ENCODE data around the gene MYOC.

GRCh38 chr1:171596705-171597104, 55.8 kb downstream of the MYOC start:
- TF ChIP-seq, protein P1, sequence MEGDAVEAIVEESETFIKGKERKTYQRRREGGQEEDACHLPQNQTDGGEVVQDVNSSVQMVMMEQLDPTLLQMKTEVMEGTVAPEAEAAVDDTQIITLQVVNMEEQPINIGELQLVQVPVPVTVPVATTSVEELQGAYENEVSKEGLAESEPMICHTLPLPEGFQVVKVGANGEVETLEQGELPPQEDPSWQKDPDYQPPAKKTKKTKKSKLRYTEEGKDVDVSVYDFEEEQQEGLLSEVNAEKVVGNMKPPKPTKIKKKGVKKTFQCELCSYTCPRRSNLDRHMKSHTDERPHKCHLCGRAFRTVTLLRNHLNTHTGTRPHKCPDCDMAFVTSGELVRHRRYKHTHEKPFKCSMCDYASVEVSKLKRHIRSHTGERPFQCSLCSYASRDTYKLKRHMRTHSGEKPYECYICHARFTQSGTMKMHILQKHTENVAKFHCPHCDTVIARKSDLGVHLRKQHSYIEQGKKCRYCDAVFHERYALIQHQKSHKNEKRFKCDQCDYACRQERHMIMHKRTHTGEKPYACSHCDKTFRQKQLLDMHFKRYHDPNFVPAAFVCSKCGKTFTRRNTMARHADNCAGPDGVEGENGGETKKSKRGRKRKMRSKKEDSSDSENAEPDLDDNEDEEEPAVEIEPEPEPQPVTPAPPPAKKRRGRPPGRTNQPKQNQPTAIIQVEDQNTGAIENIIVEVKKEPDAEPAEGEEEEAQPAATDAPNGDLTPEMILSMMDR (IDR thresholded peaks at IDR 0.05; ENCODE audit: insufficient read depth, low read depth, low read length), result no peak
- TF ChIP-seq EZH2 (IDR thresholded peaks at IDR 0.05; ENCODE audit: insufficient read depth, low read length), result no peak

All from astrocyte (in vitro differentiated cells and primary cell).